GM23338 (cell line): Measurements from ENCODE around the gene TULP3.

ENCODE experiments used
- CREB1 ChIP-seq: fragments of 250-450 bp; sonication (Bioruptor Pico); IDR thresholded peaks from 2 replicates; pipeline ENCODE4 v1.5.0; 2020; ENCODE audit warnings: low read depth, mild to moderate bottlenecking, moderate library complexity
- CTCF ChIP-seq, 2 experiments: fragments of 200-600 bp in 1 of 2; sonication (generic) in 1 of 2; conservative IDR thresholded peaks; 2 replicates each; pipeline versions ENCODE4 v1.5.1 to v1.6.1; 2016 to 2017; ENCODE audit warnings: antibody characterized with exemption in 2 of 2, low read depth in 2 of 2, mild to moderate bottlenecking in 2 of 2, moderate library complexity in 1 of 2
- ETS1 ChIP-seq: IDR thresholded peaks from 2 replicates; pipeline ENCODE4 v1.6.1; 2016; ENCODE audit warnings: antibody characterized with exemption
- EZH2 ChIP-seq: fragments of 200-600 bp; sonication (generic); IDR thresholded peaks from one replicate; pipeline ENCODE4 v1.8.0; 2017; ENCODE audit warnings: antibody characterized with exemption, mild to moderate bottlenecking, low read depth; ENCODE audit not compliant: unreplicated experiment
- POLR2AphosphoS5 ChIP-seq: IDR thresholded peaks from 2 replicates; pipeline ENCODE4 v1.6.1; 2016; ENCODE audit warnings: antibody characterized with exemption, low read depth
- REST ChIP-seq: IDR thresholded peaks from one replicate; pipeline ENCODE4 v1.6.1; 2018; ENCODE audit warnings: antibody characterized with exemption; ENCODE audit not compliant: unreplicated experiment
- ZNF331 ChIP-seq: fragments of 250-450 bp; sonication (Bioruptor Pico); IDR thresholded peaks from 2 replicates; pipeline ENCODE4 v1.5.0; 2020; ENCODE audit warnings: low read depth, mild to moderate bottlenecking, moderate library complexity

GRCh38 chr12:2980630-2981029 is 89.9 kb downstream of the TULP3 start:
- no peak for TF ChIP-seq POLR2AphosphoS5
- TF ChIP-seq CTCF (conservative IDR thresholded peaks at IDR 0.05; ENCODE audit: low read depth in 2 of 2), result no peak
- TF ChIP-seq EZH2, result no peak
- no peak for TF ChIP-seq REST
- TF ChIP-seq CREB1 (CRISPR knock-in tag), result no peak
- TF ChIP-seq ETS1, result no peak
- TF ChIP-seq ZNF331 (CRISPR knock-in tag), result no peak
